ENCODE data around the gene TSPAN5.

Gene TSPAN5

GRCh38 chr4:98585596-98585995, 72.8 kb downstream of the TSPAN5 start:
- DNase-seq (ENCODE audit: low read depth) = no peak

- DNase-seq (ENCODE audit: low read depth) = no peak
These were observed 74.1 kb downstream of the TSPAN5 start for GRCh38 chr4:98584265-98584664.

- no peak for DNase-seq (ENCODE audit: low read depth)
These were observed 75.1 kb downstream of the TSPAN5 start for GRCh38 chr4:98583265-98583664.

- no peak for DNase-seq (ENCODE audit: low read depth)
These were observed 77.3 kb downstream of the TSPAN5 start for GRCh38 chr4:98581126-98581525.

GRCh38 chr4:98577956-98578355, 80.5 kb downstream of the TSPAN5 start:
- no peak for DNase-seq (ENCODE audit: low read depth)

GRCh38 chr4:98574816-98575215, 83.6 kb downstream of the TSPAN5 start:
- no peak for DNase-seq (ENCODE audit: low read depth)

- DNase-seq (ENCODE audit: low read depth) = no peak
These were observed 84.6 kb downstream of the TSPAN5 start for GRCh38 chr4:98573791-98574190.

- DNase-seq (ENCODE audit: low read depth) = no peak
These were observed 85.7 kb downstream of the TSPAN5 start for GRCh38 chr4:98572697-98573096.

- no peak for DNase-seq (ENCODE audit: low read depth)
These were observed 87.1 kb downstream of the TSPAN5 start for GRCh38 chr4:98571161-98571786.

GRCh38 chr4:98570151-98570797, 88.1 kb downstream of the TSPAN5 start:
- DNase-seq (ENCODE audit: low read depth) = no peak

GRCh38 chr4:98568941-98569663, 89.3 kb downstream of the TSPAN5 start:
- DNase-seq (ENCODE audit: low read depth) = no peak

GRCh38 chr4:98567611-98568010, 90.8 kb downstream of the TSPAN5 start:
- DNase-seq (ENCODE audit: low read depth) = no peak

GRCh38 chr4:98566361-98567008, 91.9 kb downstream of the TSPAN5 start:
- no peak for DNase-seq (ENCODE audit: low read depth)

GRCh38 chr4:98565681-98566301, 92.6 kb downstream of the TSPAN5 start:
- DNase-seq (ENCODE audit: low read depth) = no peak

GRCh38 chr4:98564852-98565251, 93.6 kb downstream of the TSPAN5 start:
- no peak for DNase-seq (ENCODE audit: low read depth)

- DNase-seq (ENCODE audit: low read depth) = no peak
These were observed 98.1 kb downstream of the TSPAN5 start for GRCh38 chr4:98560321-98560720.

GRCh38 chr4:98558471-98559169, 99.8 kb downstream of the TSPAN5 start:
- no peak for DNase-seq (ENCODE audit: low read depth)

GRCh38 chr4:98557194-98557892, 101.1 kb downstream of the TSPAN5 start:
- peak; percentile 61 for DNase-seq (ENCODE audit: low read depth)

GRCh38 chr4:98556451-98556850, 102.0 kb downstream of the TSPAN5 start:
- DNase-seq (ENCODE audit: low read depth) = no peak

- no peak for DNase-seq (ENCODE audit: low read depth)
These were observed 102.5 kb downstream of the TSPAN5 start for GRCh38 chr4:98555798-98556445.
